PC-3 (cell line): ENCODE measurements around the gene PLSCR1. TPM values are rescaled to one million over a fixed set of nuclear protein-coding genes. Genes with fewer than 3 reads are reported as not detected.

Source experiments
- ATAC-seq: fragments of 200-7000 bp; cut with Tn5 transposase; 2 replicates; pipeline ENCODE4 v1.9.1; 2020; ENCODE audit warnings: mild to moderate bottlenecking, moderate library complexity
- BruUV-seq: library from RNA; stranded (reverse); fragments of 400-500 nt; replicated peaks from 2 replicates; lab custom pipeline; 2021; lab: Mats Ljungman, UMichigan
- CTCF ChIA-PET: fragments of 300-600 bp; sonication (Branson Sonifier 250); formaldehyde crosslinking; loops from one replicate; lab custom pipeline; 2022; ENCODE audit warnings: antibody characterized with exemption; lab: Charles Lee
- POLR2A ChIA-PET: fragments of 300-600 bp; sonication (Branson Sonifier 250); formaldehyde crosslinking; loops from one replicate; lab custom pipeline; 2022; ENCODE audit warnings: antibody characterized with exemption; ENCODE audit not compliant: unreplicated experiment; lab: Charles Lee
- DNase-seq: peaks from one replicate; pipeline ENCODE4 v3.0.0-alpha.2; 2015
- H2AFZ ChIP-seq: fragments of 300-600 bp; sonication (generic); 2 replicates; pipeline ENCODE4 v1.6.0; 2016; ENCODE audit warnings: antibody characterized with exemption, low read length
- H3F3A ChIP-seq: fragments of 300-600 bp; sonication (generic); one replicate; pipeline ENCODE4 v1.6.0; 2017; ENCODE audit warnings: antibody characterized with exemption, low read length, control low read depth, mild to moderate bottlenecking; ENCODE audit not compliant: unreplicated experiment
- H3K27ac ChIP-seq: fragments of 300-600 bp; sonication (generic); 2 replicates; pipeline ENCODE4 v1.5.1; 2016; ENCODE audit warnings: mild to moderate bottlenecking, low read length
- H3K27me3 ChIP-seq: fragments of 300-600 bp; sonication (generic); 2 replicates; pipeline ENCODE4 v1.6.1; 2016; ENCODE audit warnings: low read length, mixed read lengths
- H3K36me3 ChIP-seq: fragments of 300-600 bp; sonication (generic); 2 replicates; pipeline ENCODE4 v1.6.1; 2016; ENCODE audit warnings: low read depth, mixed run types, low read length, mixed read lengths
- H3K4me1 ChIP-seq: fragments of 300-600 bp; sonication (generic); 2 replicates; pipeline ENCODE4 v1.5.1; 2016; ENCODE audit warnings: low read length; ENCODE audit not compliant: insufficient read depth
- H3K4me2 ChIP-seq: fragments of 300-600 bp; sonication (generic); 2 replicates; pipeline ENCODE4 v1.6.0; 2016; ENCODE audit warnings: low read length
- H3K4me3 ChIP-seq: fragments of 300-600 bp; sonication (generic); 2 replicates; pipeline ENCODE4 v1.5.1; 2016; ENCODE audit warnings: mild to moderate bottlenecking, low read length, mixed read lengths
- H3K79me2 ChIP-seq: fragments of 300-600 bp; sonication (generic); 2 replicates; pipeline ENCODE4 v1.6.1; 2017; ENCODE audit warnings: low read length, mixed read lengths
- H3K9ac ChIP-seq: fragments of 300-600 bp; sonication (generic); 2 replicates; pipeline ENCODE4 v1.6.0; 2016; ENCODE audit warnings: mild to moderate bottlenecking, low read length
- H3K9me2 ChIP-seq: fragments of 300-600 bp; sonication (generic); replicated peaks from 2 replicates; pipeline ENCODE4 v1.6.1; 2016; ENCODE audit warnings: mixed run types, low read length, mixed read lengths
- H3K9me3 ChIP-seq: fragments of 300-600 bp; sonication (generic); 2 replicates; pipeline ENCODE4 v1.6.1; 2016; ENCODE audit warnings: low read length, mixed read lengths
- H4K20me1 ChIP-seq: fragments of 300-600 bp; sonication (generic); 2 replicates; pipeline ENCODE4 v1.6.1; 2016; ENCODE audit warnings: low read length, mixed read lengths
- CTCF ChIP-seq: fragments of 300-600 bp; sonication (generic); conservative IDR thresholded peaks from 2 replicates; pipeline ENCODE4 v1.5.1; 2017; ENCODE audit warnings: antibody characterized with exemption, low read depth, mild to moderate bottlenecking, low read length
- EZH2 ChIP-seq: fragments of 300-600 bp; sonication (generic); IDR thresholded peaks from one replicate; pipeline ENCODE4 v1.6.1; 2017; ENCODE audit warnings: antibody characterized with exemption, mild to moderate bottlenecking, low read length; ENCODE audit not compliant: unreplicated experiment
- intact Hi-C: fragments of 100-400 bp; cut with micrococcal nuclease; formaldehyde crosslinking; loops from 2 replicates; pipeline ENCODE4 v1.9.0; 2023
- total RNA-seq: library from RNA; depleted of rRNA; stranded (reverse); fragments of >200 nt; gene quantifications from 2 replicates; pipeline ENCODE4 v1.2.3, GENCODE V29; 2014; rRNA removed

Gene PLSCR1
- total RNA-seq, 1 experiment from 2014 or later, result 48.8 TPM

- Histone ChIP-seq H3F3A (no peaks in the 10 kb centered on the region), H3K4me1 (peaks cover 64% of the 10 kb centered on the region), H4K20me1 (no peaks in the 10 kb centered on the region), H3K9me3 (no peaks in the 10 kb centered on the region), H3K9ac (peak overlapping the region; percentile 58), H3K4me2 (peak overlapping the region; percentile 46), H3K36me3 (no peaks in the 10 kb centered on the region), H2AFZ (no peak overlapping the region), H3K9me2 (no peaks in the 10 kb centered on the region), H3K27me3 (no peaks in the 10 kb centered on the region), H3K4me3 (no peak overlapping the region), H3K79me2 (no peaks in the 10 kb centered on the region), H3K27ac (peak overlapping the region; percentile 90)
- POLR2A ChIA-PET, result interaction anchor here (0.6 kb wide), 1 partner anchor 190 kb away, joined by 3 read pairs; no protein-coding TSS in a partner anchor
- ATAC-seq (no peak), DNase-seq (peak; percentile 38)
- no peak for TF ChIP-seq EZH2
- TF ChIP-seq CTCF, result no peak
- no TSS peak for BruUV-seq
- intact Hi-C loops, result no loop called here
- CTCF ChIA-PET, result interaction anchor here (0.7 kb wide), 1 partner anchor 43 kb away, joined by 4 read pairs; no protein-coding TSS in a partner anchor
Measured at GRCh38 chr3:146465693-146466465, 78.5 kb downstream of the PLSCR1 start.

Other genes with a start within 250 kb of the PLSCR1 start
- gene PLSCR2, start 75.0 kb downstream of the PLSCR1 start, total RNA-seq, result 0.86 TPM in 1 of 2 replicates, not detected in the other
- not detected in 2 replicates for gene PLSCR5, start 60.7 kb upstream of the PLSCR1 start, total RNA-seq